Measurements from ENCODE around the gene SGTB.

GRCh38 chr5:65766781-65767180 lies 44.9 kb upstream of the SGTB start:
- TF ChIP-seq POLR2A (IDR thresholded peaks at IDR 0.05) (no peak), CTCF (IDR thresholded peaks at IDR 0.05) (no peak)
